GM18907 (cell line): Measurements from ENCODE around the gene CRYBG1.
"Not testable (repeated sequence)": the region's sequence is repeated elsewhere in the genome, so short reads cannot be mapped to it uniquely, and the experiment has no call there.

Experiments used
- ATAC-seq: cut with Tn5 transposase; IDR thresholded peaks from one replicate; pipeline ENCODE4 v1.9.1; 2021; ENCODE audit warnings: mild to moderate bottlenecking, moderate library complexity; ENCODE audit not compliant: unreplicated experiment

CRYBG1 gene

DNA sequence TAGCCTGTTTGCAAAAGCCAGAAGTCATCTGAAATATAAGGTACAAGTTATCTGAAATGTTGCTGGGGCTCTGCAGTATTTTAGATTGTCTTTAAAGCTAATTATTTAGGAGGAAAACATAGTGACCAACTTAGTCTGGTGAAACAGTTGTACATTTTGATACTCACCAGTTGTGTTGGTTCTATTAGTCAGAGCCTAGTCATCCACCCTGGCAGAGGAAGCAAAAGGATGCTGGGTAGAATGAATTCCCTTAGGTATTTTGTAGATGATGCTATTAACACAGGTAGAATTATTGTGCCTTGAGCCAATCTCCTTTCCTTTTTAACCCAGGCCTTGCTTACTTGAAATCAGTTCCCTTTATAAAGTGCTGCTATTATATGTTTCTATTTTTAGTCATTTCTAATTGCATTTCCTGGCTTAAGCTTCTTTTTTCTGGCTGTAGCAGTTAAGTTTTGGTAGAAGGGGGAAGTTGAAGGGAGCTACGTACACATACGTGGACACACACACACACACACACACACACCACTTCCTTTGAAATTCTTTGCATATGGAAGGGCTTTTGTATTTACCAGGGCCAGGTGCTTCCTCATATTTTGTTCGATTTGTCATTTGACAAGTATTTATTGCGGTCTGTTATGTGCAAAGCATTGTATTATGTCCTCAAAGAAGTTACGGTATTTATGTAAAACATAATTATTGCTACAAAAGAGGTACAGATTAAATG, 186.3 kb downstream of the CRYBG1 start:
- ATAC-seq = no peak

- ATAC-seq = no peak
Observed at GRCh38 chr6:106547601-106548453, 187.3 kb downstream of the CRYBG1 start.

DNA sequence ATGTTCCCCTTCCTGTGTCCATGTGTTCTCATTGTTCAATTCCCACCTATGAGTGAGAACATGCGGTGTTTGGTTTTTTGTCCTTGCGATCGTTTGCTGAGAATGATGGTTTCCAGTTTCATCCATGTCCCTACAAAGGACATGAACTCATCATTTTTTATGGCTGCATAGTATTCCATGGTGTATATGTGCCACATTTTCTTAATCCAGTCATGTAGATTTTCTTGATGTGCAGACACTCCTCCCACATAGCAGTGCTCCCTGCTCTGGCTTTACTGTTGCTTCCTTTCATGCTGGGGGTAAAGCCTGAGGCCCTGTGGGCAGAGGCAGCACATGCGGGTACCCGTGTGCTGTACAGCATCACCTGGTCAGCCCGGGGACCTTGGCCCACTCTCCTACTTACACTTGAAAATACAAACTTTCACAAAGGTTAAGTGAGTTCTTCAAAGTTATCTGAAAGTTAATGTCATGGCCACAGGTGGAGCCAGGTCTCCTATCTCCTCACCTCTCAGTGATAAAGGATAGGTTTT, 188.5 kb downstream of the CRYBG1 start:
- not testable (repeated sequence) for ATAC-seq

DNA sequence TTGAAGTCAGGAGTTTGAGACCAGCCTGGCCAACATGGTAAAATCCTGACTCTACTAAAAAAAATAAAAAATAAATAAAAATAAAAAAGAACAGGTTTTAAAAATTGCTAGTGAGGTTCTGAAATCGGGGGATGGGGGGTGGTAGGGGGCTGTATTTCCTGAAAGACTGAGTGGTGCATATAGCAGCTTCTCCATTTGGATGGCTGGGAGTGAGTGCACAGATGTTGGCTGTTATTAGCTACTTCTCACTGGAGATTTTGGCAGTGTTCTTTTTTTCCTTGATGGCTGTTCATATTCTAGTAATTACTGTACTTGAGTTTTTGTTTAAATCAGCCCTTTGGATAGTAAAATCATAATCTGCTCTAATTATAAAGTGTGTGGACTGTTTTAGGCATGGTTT, 189.0 kb downstream of the CRYBG1 start:
- no peak for ATAC-seq

DNA sequence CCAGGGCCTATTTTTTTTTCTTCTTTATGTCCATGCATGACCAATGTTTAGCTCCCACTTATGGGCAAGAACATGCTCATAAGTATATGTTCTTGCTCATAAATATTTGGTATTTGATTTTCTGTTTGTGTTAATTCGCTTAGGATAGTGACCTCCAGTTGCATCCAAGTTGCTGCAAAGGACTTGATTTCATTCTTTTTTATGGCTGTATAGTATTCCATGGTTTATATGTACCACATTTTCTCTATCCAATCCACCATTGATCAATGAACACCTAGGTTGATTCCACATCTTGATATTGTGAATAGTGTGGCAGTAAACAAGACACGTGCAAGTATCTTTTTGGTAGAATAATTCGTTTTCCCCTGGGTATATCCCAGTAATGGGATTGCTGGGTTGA, 190.6 kb downstream of the CRYBG1 start:
- no peak for ATAC-seq

DNA sequence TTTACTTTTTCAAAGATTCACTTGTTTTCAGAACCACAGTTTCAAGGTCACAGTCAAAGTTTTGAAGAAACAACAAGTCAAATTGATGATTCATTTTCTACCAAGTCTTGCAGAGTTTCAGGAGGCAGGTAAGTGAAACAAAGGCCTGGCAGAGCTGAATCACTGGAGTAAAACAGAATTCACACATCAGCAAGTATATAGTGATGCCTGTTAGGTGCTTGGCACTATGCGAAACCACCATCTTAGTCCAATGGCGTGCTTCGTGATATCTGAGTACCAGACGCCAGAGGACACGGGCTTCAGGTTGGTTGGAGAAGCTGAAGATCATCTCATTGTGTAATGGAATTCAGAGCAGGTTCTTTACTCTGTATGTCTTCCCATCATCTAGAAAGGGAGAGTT, 192.9 kb downstream of the CRYBG1 start:
- no peak for ATAC-seq

DNA sequence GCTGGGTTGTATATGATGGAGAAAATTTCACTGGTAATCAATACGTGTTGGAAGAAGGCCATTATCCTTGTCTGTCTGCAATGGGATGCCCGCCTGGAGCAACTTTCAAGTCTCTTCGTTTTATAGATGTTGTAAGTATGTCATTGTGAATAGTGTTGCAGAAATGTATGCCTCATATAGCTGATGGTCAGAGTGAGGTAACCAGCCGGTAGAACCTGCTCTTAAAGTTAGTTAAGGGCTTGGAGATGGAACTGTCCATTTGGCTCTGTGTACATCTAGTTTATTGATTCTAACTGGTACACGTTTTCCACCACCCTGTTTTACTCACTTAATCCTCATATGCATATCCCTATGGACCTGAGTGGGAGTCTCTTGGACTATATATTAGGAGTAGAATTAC, 195.2 kb downstream of the CRYBG1 start:
- no peak for ATAC-seq

DNA sequence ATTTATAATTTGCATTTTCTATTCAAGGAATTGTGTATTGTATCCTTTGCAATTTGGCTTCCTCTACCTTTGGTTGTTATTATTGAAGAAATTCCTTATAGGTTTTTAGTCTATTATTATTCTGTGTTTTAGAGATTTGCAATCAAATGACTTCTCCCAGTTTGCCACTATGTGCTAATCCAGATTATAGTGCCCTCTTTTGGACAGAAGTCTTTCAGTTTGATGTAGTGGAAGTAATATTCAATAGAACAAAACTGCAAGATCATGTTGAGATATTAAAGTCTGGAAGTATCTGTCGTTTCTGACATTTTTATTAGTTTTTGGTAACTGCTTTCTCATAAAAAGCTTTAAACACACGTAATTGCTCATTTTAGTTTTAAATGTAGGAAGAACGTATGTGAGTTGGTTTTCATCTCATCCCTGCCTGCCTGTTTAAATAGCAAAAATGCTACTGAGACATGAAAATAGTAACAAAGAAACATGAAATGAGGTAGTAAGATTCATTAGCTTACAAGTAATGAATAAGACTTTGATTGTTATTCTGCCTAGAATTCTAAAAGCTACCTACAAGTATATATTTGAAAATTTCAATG, 195.9 kb downstream of the CRYBG1 start:
- no peak for ATAC-seq

- no peak for ATAC-seq
Observed at GRCh38 chr6:106557837-106558236, 197.3 kb downstream of the CRYBG1 start.

DNA sequence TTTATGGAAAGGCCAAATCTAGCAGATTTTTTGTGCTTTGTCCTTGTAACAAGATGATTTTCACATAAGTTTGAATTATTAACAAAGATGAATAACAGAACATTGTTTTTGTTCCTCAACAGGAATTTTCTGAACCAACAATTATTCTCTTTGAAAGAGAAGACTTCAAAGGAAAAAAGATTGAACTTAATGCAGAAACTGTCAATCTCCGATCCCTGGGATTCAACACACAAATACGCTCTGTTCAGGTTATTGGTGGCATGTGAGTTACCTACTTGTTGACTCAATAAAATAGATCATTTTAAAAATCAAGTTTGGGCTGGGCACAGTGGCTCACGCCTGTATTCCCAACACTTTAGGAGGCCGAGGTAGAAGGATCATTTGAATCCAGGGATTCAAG, 197.8 kb downstream of the CRYBG1 start:
- ATAC-seq = no peak

DNA sequence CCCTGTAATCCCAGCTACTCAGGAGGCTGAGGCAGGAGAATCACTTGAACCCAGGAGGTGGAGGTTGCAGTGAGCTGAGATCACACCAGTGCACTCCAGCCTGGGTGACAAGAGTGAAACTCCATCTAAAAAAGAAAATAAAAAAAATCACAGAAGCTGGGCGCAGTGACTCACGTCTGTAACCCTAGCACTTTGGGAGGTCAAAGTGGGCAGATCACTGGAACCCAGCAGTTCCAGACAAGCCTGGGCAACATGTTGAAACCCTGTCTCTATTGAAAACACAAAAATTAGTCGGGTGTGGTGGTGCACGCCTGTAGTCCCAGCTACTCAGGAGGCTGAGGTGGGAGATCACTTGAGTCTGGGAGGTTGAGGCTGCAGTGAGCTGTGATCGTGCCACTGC, 199.1 kb downstream of the CRYBG1 start:
- not testable (repeated sequence) for ATAC-seq

DNA sequence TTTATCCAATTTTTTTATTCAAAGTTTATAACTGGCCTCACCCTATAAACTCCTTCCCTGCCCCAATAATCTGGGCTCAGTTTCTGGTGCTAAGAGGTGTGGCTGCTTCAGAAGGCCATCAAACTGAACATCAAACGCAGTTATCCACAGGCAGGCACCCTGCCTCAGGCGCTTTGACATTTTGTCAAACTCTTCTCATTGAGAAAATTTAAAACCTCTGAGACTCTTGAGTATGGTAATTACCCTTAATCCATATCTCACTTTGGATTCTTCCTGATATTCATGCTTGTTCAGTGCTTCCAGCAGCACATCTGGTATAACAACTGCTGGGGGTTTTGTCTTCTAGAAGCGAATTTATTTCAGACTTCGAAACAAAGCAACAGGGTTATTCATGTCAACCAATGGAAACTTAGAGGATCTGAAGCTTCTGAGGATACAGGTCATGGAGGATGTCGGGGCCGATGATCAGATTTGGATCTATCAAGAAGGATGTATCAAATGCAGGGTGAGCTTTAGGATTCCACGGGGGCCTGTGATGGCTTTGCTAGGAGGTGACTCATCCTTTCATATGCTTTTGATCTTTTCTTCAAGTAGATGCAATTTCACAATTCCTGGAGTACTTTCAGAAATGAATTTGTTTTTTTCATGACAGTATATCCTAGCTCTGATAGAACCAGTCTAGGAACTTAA, 200.6 kb downstream of the CRYBG1 start:
- ATAC-seq = no peak

- ATAC-seq = no peak
Observed at GRCh38 chr6:106561686-106562405, 201.3 kb downstream of the CRYBG1 start.

GRCh38 chr6:106563614-106564013, 203.1 kb downstream of the CRYBG1 start:
- no peak for ATAC-seq

DNA sequence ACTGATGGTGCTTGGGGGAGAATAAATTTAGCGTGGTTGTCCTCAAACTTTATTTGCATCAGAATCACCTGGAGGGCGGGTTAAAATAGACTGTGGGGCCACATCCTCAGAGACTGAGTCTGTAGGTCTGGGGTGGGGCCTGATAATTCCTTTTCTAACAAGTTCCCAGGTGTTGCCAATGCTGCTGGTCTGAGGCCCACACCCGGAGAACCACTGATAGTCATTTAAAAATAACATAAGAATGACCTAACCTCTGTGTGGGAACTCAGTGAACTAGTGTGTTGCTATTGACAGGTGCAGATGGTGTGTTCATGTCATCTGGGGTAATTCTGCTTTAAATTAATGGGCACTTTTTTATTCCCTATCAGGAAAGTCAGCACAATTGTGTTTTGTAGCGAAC, 204.0 kb downstream of the CRYBG1 start:
- no peak for ATAC-seq

DNA sequence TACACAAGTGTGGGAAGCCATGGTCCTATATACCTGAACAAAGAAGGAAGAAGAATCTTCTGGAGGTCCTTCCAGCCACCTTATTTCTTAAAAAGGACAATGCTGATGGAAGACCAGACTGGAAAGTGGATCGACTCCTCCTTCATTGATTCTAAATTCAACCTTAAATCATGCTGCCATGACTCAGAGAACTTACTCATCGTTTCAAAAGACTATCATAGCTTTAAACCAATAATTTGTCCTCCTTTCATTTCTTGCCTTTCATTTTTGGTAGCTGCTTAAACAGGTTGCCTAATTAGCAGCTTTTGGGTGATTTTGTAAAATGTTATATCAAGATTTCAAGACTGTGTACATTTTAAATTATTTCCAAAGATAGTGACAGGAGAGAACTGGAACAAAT, 208.0 kb downstream of the CRYBG1 start:
- no peak for ATAC-seq

DNA sequence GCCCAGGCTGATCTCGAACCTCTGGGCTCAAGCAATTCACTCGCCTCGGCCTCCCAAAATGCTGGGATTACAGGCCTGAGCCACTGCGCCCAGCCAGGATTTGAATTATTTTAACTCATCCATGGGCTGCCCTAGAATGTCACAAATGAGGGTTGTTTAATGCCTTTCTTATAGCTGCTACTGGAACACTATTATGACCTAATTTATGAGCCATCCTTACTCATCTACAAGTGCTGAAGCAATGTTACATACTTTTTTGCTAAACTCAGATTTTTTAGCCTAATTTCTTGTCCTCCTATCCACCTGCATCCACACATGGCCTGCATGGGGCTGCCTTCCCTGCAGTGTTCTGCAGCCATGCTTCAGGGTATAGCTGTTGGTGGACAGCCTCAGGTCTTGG, 208.9 kb downstream of the CRYBG1 start:
- ATAC-seq = no peak

DNA sequence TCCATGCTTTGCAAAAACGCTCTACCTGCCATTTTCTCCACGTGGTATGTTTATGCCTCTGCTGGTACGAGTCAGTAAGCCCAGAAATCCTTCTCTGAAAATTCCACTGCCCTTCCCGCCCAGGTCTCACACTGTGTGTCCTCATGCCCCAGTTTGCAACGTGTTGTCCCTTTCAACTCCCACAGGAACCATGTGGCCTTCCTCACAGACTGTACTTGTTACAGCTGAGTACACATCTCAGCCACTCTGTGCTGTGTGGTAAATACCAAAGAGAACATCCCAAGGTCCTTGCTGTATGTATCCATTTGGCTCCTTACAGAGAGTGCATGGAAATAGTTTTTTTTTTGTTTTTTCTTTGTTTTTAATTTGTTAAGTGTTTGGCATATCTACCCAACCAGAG, 211.9 kb downstream of the CRYBG1 start:
- no peak for ATAC-seq

- ATAC-seq = no peak
Observed at GRCh38 chr6:106572875-106573585, 212.5 kb downstream of the CRYBG1 start.
